IgD-negative memory B cell (primary cell): Measurements from ENCODE around the gene MRPL28. TPM values are rescaled to one million over a fixed set of nuclear protein-coding genes. Genes with fewer than 3 reads are reported as not detected.
"Not testable (repeated sequence)": the region's sequence is repeated elsewhere in the genome, so short reads cannot be mapped to it uniquely, and the experiment has no call there.

ENCODE experiments used
- H3K27ac Mint-ChIP-seq, 3 donors: one replicate each; pipeline ENCODE4 v1.8.0; 2020 to 2022; ENCODE audit warnings: mild to moderate bottlenecking in 3 of 3, mixed read lengths in 3 of 3, moderate library complexity in 1 of 3
- H3K27me3 Mint-ChIP-seq: one replicate; pipeline ENCODE4 v1.8.0; 2021; ENCODE audit warnings: mixed read lengths
- H3K36me3 Mint-ChIP-seq: one replicate; pipeline ENCODE4 v1.8.0; 2020; ENCODE audit warnings: mild to moderate bottlenecking, mixed read lengths
- H3K4me1 Mint-ChIP-seq, 3 donors: one replicate each; pipeline ENCODE4 v1.8.0; 2020 to 2022; ENCODE audit warnings: mixed read lengths in 3 of 3, mild to moderate bottlenecking in 1 of 3
- H3K4me3 Mint-ChIP-seq, 4 donors: one replicate each; pipeline ENCODE4 v1.8.0; 2020 to 2022; ENCODE audit warnings: mild to moderate bottlenecking in 4 of 4, mixed read lengths in 4 of 4, moderate library complexity in 3 of 4
- H3K9me3 Mint-ChIP-seq, 3 donors: one replicate each; pipeline ENCODE4 v1.8.0; 2020 to 2021; ENCODE audit warnings: mixed read lengths in 3 of 3, mild to moderate bottlenecking in 1 of 3
- polyA plus RNA-seq: library from polyadenylated mRNA; unstranded; fragments of 300-500 nt; fragmentation: Illumina TruSeq; gene quantifications from one replicate; pipeline ENCODE4 v1.2.3, GENCODE V29; 2021

Gene MRPL28
- polyA plus RNA-seq: 69.8 TPM

DNA sequence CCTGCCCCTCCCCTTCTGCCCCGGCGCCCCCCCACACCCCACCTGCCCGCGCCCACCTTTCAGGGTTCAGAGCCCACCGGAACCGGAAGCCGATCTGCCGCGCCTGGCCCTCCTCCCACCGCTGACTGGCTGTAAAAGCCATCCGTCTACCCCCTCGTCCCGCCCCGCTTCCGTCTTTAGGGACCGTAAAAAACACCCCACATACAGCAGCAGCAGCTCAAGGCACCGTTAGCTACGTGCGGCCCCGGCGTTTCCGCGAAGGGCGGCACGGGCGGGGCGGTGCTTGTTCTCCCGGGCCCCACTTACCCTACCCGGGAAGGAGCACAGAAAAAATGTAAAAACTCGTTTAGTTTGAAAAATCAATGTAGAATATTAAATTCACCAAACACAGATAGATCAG is at the start of gene MRPL28:
Gene MRPL28, minus strand, starts transcription at position 96 of the 400 bp plus-strand sequence. CDS start 320 bp downstream, outside the sequence.
- H3K4me3 Mint-ChIP-seq: peak within 1 kb of the TSS; percentile 81 to 97 (median 91)
- H3K4me1 Mint-ChIP-seq: peaks cover 4 to 10% (median 7%) of the 10 kb centered on the region in 3 donors
- H3K27ac Mint-ChIP-seq: peak within 1 kb of the TSS; percentile 41 to 95 (median 77)
- H3K27me3 Mint-ChIP-seq: no peaks in the 10 kb centered on the region
- H3K9me3 Mint-ChIP-seq: no peaks in the 10 kb centered on the region
- peaks cover 3% of the 10 kb centered on the region for H3K36me3 Mint-ChIP-seq

DNA sequence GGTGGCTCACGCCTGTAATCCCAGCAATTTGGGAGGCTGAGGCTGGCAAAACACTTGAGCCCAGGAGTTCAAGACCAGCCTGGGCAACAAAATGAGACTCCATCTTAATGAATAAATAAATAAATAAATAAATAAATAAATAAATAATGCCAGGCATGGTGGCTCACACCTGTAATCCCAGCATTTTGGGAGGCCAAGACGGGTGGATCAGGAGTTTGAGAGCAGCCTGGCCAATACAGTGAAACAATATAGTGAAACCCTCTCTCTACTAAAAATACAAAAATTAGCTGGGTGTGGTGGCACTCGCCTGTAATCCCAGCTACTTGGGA is 44.8 kb upstream of the MRPL28 start:
- not testable (repeated sequence) for H3K4me3 Mint-ChIP-seq, H3K9me3 Mint-ChIP-seq, H3K4me1 Mint-ChIP-seq, H3K36me3 Mint-ChIP-seq, H3K27me3 Mint-ChIP-seq, H3K27ac Mint-ChIP-seq

- Mint-ChIP-seq H3K4me3 (no peak overlapping the region), H3K4me1 (no peaks in the 10 kb centered on the region), H3K27ac (no peak overlapping the region), H3K9me3 (no peaks in the 10 kb centered on the region), H3K36me3 (no peaks in the 10 kb centered on the region), H3K27me3 (no peaks in the 10 kb centered on the region)
These were observed 44.2 kb upstream of the MRPL28 start for GRCh38 chr16:414395-415169.

- no peak overlapping the region for H3K27ac Mint-ChIP-seq
- H3K9me3 Mint-ChIP-seq: no peaks in the 10 kb centered on the region
- H3K4me1 Mint-ChIP-seq: no peaks in the 10 kb centered on the region
- no peaks in the 10 kb centered on the region for H3K36me3 Mint-ChIP-seq
- no peaks in the 10 kb centered on the region for H3K27me3 Mint-ChIP-seq
- H3K4me3 Mint-ChIP-seq: no peak overlapping the region
These were observed 41.4 kb upstream of the MRPL28 start for GRCh38 chr16:411576-412265.

GRCh38 chr16:410516-411178 is 40.3 kb upstream of the MRPL28 start:
- Mint-ChIP-seq H3K36me3 (no peaks in the 10 kb centered on the region), H3K4me1 (no peaks in the 10 kb centered on the region), H3K27ac (no peak overlapping the region), H3K4me3 (no peak overlapping the region), H3K9me3 (no peaks in the 10 kb centered on the region), H3K27me3 (no peaks in the 10 kb centered on the region)

DNA sequence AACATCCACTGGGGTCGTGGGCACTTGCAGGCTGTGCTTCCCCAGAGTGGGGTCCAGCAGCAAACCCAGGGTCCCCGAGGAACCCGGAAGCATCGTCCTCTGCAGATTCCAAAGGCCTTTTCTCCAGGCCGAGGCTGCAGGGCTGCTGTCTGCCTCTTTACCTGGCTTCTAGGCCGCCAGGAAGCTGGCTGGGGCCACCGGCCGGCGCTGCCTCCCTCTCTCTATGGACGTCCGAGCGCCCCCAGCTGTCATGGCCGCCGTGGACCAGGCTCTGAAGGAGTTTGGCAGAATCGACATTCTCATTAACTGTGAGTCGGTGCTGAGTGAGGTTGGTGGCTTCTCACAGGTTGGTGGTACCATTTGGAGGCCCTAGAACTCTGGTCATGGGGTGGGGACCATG is 36.9 kb upstream of the MRPL28 start:
- no peaks in the 10 kb centered on the region for H3K36me3 Mint-ChIP-seq
- H3K4me1 Mint-ChIP-seq: no peaks in the 10 kb centered on the region
- H3K9me3 Mint-ChIP-seq: no peaks in the 10 kb centered on the region
- H3K27ac Mint-ChIP-seq: no peak overlapping the region
- H3K4me3 Mint-ChIP-seq: no peak overlapping the region
- H3K27me3 Mint-ChIP-seq: no peaks in the 10 kb centered on the region

GRCh38 chr16:405548-406506 is 35.5 kb upstream of the MRPL28 start:
- no peaks in the 10 kb centered on the region for H3K27me3 Mint-ChIP-seq
- H3K36me3 Mint-ChIP-seq: no peaks in the 10 kb centered on the region
- H3K27ac Mint-ChIP-seq: no peak overlapping the region
- no peaks in the 10 kb centered on the region for H3K9me3 Mint-ChIP-seq
- peak overlapping the region in 1 of 4 donors; percentile 55 for H3K4me3 Mint-ChIP-seq
- no peaks in the 10 kb centered on the region for H3K4me1 Mint-ChIP-seq

- Mint-ChIP-seq H3K36me3 (no peaks in the 10 kb centered on the region), H3K4me1 (peaks cover 0 to 6% (median 6%) of the 10 kb centered on the region in 3 donors), H3K9me3 (no peaks in the 10 kb centered on the region), H3K27ac (peak overlapping the region in 1 of 3 donors; percentile 67), H3K4me3 (peak overlapping the region in 1 of 4 donors; percentile 55), H3K27me3 (no peaks in the 10 kb centered on the region)
These were observed 34.7 kb upstream of the MRPL28 start for GRCh38 chr16:404971-405486.

GRCh38 chr16:401468-402348 is 31.4 kb upstream of the MRPL28 start, which contains the start of gene DECR2:
TSS of gene DECR2 (plus strand) at chr16:401885. CDS start at chr16:401964, 79 bp downstream.
- no peaks in the 10 kb centered on the region for H3K9me3 Mint-ChIP-seq
- H3K4me3 Mint-ChIP-seq: peak within 1 kb of the TSS; percentile 94 to 97 (median 97)
- H3K36me3 Mint-ChIP-seq: peaks cover under 1% of the 10 kb centered on the region
- H3K27me3 Mint-ChIP-seq: no peaks in the 10 kb centered on the region
- H3K27ac Mint-ChIP-seq: peak within 1 kb of the TSS; percentile 95 to 99 (median 98)
- peaks cover 2 to 8% (median 8%) of the 10 kb centered on the region in 3 donors for H3K4me1 Mint-ChIP-seq

DNA sequence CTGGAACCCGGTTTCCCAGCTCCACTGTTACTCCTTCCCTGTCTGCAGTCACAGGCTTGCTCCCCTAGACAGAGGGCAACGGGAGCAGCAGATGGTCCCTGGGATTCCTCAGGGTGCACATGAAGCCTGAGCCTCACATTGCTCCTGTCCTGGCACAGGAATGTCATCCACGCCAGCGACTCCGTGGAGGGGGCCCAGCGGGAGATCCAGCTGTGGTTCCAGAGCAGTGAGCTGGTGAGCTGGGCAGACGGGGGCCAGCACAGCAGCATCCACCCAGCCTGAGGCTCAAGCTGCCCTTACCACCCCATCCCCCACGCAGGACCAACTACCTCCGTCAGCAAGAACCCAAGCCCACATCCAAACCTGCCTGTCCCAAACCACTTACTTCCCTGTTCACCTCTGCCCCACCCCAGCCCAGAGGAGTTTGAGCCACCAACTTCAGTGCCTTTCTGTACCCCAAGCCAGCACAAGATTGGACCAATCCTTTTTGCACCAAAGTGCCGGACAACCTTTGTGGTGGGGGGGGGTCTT is 29.8 kb upstream of the MRPL28 start:
- peak overlapping the region; percentile 94 to 97 (median 97) for H3K4me3 Mint-ChIP-seq
- no peaks in the 10 kb centered on the region for H3K9me3 Mint-ChIP-seq
- peaks cover 12 to 20% (median 17%) of the 10 kb centered on the region in 3 donors for H3K4me1 Mint-ChIP-seq
- H3K27ac Mint-ChIP-seq: peak overlapping the region; percentile 95 to 99 (median 98)
- peaks cover 2% of the 10 kb centered on the region for H3K36me3 Mint-ChIP-seq
- no peaks in the 10 kb centered on the region for H3K27me3 Mint-ChIP-seq

GRCh38 chr16:399340-400019 is 29.1 kb upstream of the MRPL28 start:
- Mint-ChIP-seq H3K36me3 (peaks cover 2% of the 10 kb centered on the region), H3K27me3 (no peaks in the 10 kb centered on the region), H3K4me1 (peaks cover 12 to 21% (median 18%) of the 10 kb centered on the region in 3 donors), H3K9me3 (no peaks in the 10 kb centered on the region), H3K27ac (peak overlapping the region; percentile 95 to 99 (median 98)), H3K4me3 (peak overlapping the region; percentile 35 to 97 (median 68))

- H3K9me3 Mint-ChIP-seq: no peaks in the 10 kb centered on the region
- H3K27me3 Mint-ChIP-seq: no peaks in the 10 kb centered on the region
- peaks cover 12 to 21% (median 18%) of the 10 kb centered on the region in 3 donors for H3K4me1 Mint-ChIP-seq
- H3K27ac Mint-ChIP-seq: peak overlapping the region; percentile 63 to 99 (median 95)
- H3K36me3 Mint-ChIP-seq: peaks cover 2% of the 10 kb centered on the region
- H3K4me3 Mint-ChIP-seq: peak overlapping the region; percentile 52 to 97 (median 88)
These were observed 28.4 kb upstream of the MRPL28 start for GRCh38 chr16:398561-399339.
